ENCODE results near the gene TRIM75. TPM values are rescaled to one million over a fixed set of nuclear protein-coding genes. Genes with fewer than 3 reads are reported as not detected.

TRIM75 gene
- total RNA-seq, 1 experiment from 2014 or later = not detected

GRCh38 chr4:165101641-165102040 is 48.0 kb downstream of the TRIM75 start:
- ChIA-PET POLR2A (ENCODE audit: low non-redundant PET) (no interaction called here), CTCF (no interaction called here)
- DNase-seq (ENCODE audit: low spot score) = no peak
- intact Hi-C loops (cut with micrococcal nuclease; ENCODE audit: unreplicated experiment) = no loop called here
- Histone ChIP-seq H3K4me1 (ENCODE audit: insufficient read depth, low read length, poor library complexity, severe bottlenecking) (no peaks in the 10 kb centered on the region), H3K36me3 (ENCODE audit: insufficient read depth, low read length, poor library complexity, severe bottlenecking) (no peaks in the 10 kb centered on the region), H3K27ac (ENCODE audit: low read depth, low read length, poor library complexity, severe bottlenecking) (no peak overlapping the region), H3K4me3 (ENCODE audit: low read depth, low read length, poor library complexity, severe bottlenecking) (no peak overlapping the region), H3K27me3 (replicated peaks; ENCODE audit: insufficient read depth, low read depth, low read length, poor library complexity) (no peaks in the 10 kb centered on the region), H3K9me3 (ENCODE audit: low read depth, low read length, poor library complexity, severe bottlenecking) (no peaks in the 10 kb centered on the region)
- no peak for TF ChIP-seq CTCF (conservative IDR thresholded peaks at IDR 0.05; ENCODE audit: low read depth, low read length)
- no peak for TF ChIP-seq EZH2 (IDR thresholded peaks at IDR 0.05; ENCODE audit: borderline replicate concordance, low read depth, low read length, poor library complexity, severe bottlenecking)
- no TSS peak for BruUV-seq (replicated peaks)

GRCh38 chr4:165106518-165106917 is 52.9 kb downstream of the TRIM75 start:
- BruUV-seq (replicated peaks) = no TSS peak
- CTCF ChIA-PET = interaction anchor here (0.6 kb wide), 1 partner anchor 18 kb away, joined by 3 read pairs; no protein-coding TSS in a partner anchor
- H3K4me3 ChIP-seq (ENCODE audit: low read depth, low read length, poor library complexity, severe bottlenecking) = no peak overlapping the region

More at GRCh38 chr4:165106518-165106917, 52.9 kb downstream of the TRIM75 start:
- H3K4me1 ChIP-seq (ENCODE audit: insufficient read depth, low read length, poor library complexity, severe bottlenecking) = peaks cover 2% of the 10 kb centered on the region
- H3K27me3 ChIP-seq (replicated peaks; ENCODE audit: insufficient read depth, low read depth, low read length, poor library complexity) = no peaks in the 10 kb centered on the region
- H3K27ac ChIP-seq (ENCODE audit: low read depth, low read length, poor library complexity, severe bottlenecking) = no peak overlapping the region
- no peak for TF ChIP-seq CTCF (conservative IDR thresholded peaks at IDR 0.05; ENCODE audit: low read depth, low read length)
- no peak for TF ChIP-seq EZH2 (IDR thresholded peaks at IDR 0.05; ENCODE audit: borderline replicate concordance, low read depth, low read length, poor library complexity, severe bottlenecking)
- no peak for DNase-seq (ENCODE audit: low spot score)
- intact Hi-C loops (cut with micrococcal nuclease; ENCODE audit: unreplicated experiment) = no loop called here
- POLR2A ChIA-PET (ENCODE audit: low non-redundant PET) = no interaction called here
- no peaks in the 10 kb centered on the region for H3K9me3 ChIP-seq (ENCODE audit: low read depth, low read length, poor library complexity, severe bottlenecking)
- no peaks in the 10 kb centered on the region for H3K36me3 ChIP-seq (ENCODE audit: insufficient read depth, low read length, poor library complexity, severe bottlenecking)

Other genes with a start within 250 kb of the TRIM75 start
- gene APELA, start 176.7 kb upstream of the TRIM75 start, total RNA-seq (2021) = 16.5 and 16.9 TPM in 2 replicates
- 2.0 and 4.1 TPM in 2 replicates for gene TRIM61, start 76.2 kb upstream of the TRIM75 start, total RNA-seq (2021)
- gene TRIM60, start 21.9 kb upstream of the TRIM75 start, total RNA-seq (2021) = not detected in 2 replicates
- gene TMEM192, start 59.0 kb downstream of the TRIM75 start, total RNA-seq (2021) = 9.9 and 13.6 TPM in 2 replicates
- 22.5 and 23.7 TPM in 2 replicates for gene KLHL2, start 153.7 kb downstream of the TRIM75 start, total RNA-seq (2021)

Data from A673 (cell line).